ENCODE measurements around the gene TEKTIP1. TPM values are rescaled to one million over a fixed set of nuclear protein-coding genes. Genes with fewer than 3 reads are reported as not detected.

TEKTIP1 gene
- total and polyA plus RNA-seq, 2 donors from 2014 or later = 1.2 to 9.2 TPM

DNA sequence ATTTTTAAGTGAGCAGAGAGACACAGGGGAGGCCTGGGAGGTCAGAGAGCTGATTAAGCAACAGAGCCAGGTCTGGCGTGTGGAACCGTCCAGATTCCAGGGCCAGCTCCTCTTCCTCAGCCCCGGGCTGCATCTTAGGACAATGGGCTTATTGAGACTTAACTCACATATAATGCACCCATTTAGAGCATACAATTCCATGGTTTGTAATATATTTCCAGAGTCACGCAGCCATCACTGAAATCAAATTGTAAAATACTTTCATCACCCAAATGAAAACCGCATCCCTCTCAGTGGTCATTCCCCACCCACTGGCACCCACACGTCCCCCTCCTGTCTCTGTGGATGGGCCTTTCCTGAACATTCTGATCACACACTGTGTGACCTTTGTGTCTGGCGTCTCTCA lies 31.6 kb downstream of the TEKTIP1 start:
- Histone ChIP-seq H3K4me3 (ENCODE audit: low read length in 3 of 3) (no peak overlapping the region), H3K9ac (ENCODE audit: low read length in 3 of 3) (no peak overlapping the region), H3K27me3 (ENCODE audit: control insufficient read depth, insufficient read depth, low read length) (no peaks in the 10 kb centered on the region), H3K27ac (ENCODE audit: low read depth in 2 of 2, low read length in 2 of 2) (no peak overlapping the region), H3K9me3 (ENCODE audit: control insufficient read depth in 2 of 3, insufficient read depth in 1 of 3, low read length in 3 of 3) (no peaks in the 10 kb centered on the region), H3K4me1 (ENCODE audit: control insufficient read depth in 2 of 3, insufficient read depth in 2 of 3, low read depth in 1 of 3, low read length in 3 of 3) (peaks cover 0 to 4% (median 3%) of the 10 kb centered on the region in 3 donors), H3K36me3 (ENCODE audit: control insufficient read depth in 2 of 3, insufficient read depth in 3 of 3, low read length in 3 of 3) (peaks cover 0 to 2% (median 0%) of the 10 kb centered on the region in 3 donors)
- intact Hi-C loops (cut with DNase I) = no loop called here
- DNase-seq = no peak
- no peak for FAIRE-seq
- TF ChIP-seq, protein P1, sequence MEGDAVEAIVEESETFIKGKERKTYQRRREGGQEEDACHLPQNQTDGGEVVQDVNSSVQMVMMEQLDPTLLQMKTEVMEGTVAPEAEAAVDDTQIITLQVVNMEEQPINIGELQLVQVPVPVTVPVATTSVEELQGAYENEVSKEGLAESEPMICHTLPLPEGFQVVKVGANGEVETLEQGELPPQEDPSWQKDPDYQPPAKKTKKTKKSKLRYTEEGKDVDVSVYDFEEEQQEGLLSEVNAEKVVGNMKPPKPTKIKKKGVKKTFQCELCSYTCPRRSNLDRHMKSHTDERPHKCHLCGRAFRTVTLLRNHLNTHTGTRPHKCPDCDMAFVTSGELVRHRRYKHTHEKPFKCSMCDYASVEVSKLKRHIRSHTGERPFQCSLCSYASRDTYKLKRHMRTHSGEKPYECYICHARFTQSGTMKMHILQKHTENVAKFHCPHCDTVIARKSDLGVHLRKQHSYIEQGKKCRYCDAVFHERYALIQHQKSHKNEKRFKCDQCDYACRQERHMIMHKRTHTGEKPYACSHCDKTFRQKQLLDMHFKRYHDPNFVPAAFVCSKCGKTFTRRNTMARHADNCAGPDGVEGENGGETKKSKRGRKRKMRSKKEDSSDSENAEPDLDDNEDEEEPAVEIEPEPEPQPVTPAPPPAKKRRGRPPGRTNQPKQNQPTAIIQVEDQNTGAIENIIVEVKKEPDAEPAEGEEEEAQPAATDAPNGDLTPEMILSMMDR (IDR thresholded peaks at IDR 0.05; ENCODE audit: borderline replicate concordance, extremely low read depth, insufficient read depth) = no peak

DNA sequence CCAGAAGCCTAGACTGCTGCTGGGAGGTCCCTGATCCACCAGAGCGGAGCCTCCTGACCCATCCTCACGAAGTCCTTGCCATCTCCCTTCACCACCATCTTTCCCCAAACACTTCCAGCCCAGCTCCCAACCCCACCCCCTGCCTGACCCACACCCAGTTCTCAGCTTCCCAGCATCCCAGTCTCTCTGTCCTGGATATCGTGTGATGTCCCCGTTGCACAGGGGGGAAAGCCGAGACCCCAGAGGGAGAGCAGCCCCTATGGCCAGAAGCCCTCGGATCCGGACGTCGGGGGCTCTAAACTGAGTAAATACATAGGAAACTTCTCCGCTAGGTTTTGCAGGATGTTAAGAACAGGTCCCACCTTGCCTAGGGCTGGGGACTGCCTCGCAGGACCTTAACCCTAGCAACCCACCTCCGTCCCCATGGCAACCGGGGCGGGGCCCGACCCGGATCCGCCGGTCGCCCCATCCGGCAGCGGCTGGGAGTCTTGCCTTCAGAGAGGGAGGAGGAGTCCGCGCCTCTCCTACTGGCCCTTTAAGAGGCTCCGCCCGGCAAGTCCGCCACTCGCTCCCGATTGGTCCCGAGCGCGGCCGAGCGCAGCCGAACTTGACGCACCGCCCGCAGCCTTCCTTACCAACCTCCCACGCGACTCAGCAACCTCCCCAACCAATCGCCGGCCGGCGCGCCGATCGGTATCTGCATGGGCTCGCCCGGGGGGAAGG lies 33.3 kb downstream of the TEKTIP1 start:
- Histone ChIP-seq H3K4me3 (ENCODE audit: low read length in 3 of 3) (peak overlapping the region; percentile 60 to 74 (median 64)), H3K27ac (ENCODE audit: low read depth in 2 of 2, low read length in 2 of 2) (peak overlapping the region in 1 of 2 donors; percentile 37), H3K36me3 (ENCODE audit: control insufficient read depth in 2 of 3, insufficient read depth in 3 of 3, low read length in 3 of 3) (peaks cover 0 to 2% (median 0%) of the 10 kb centered on the region in 3 donors), H3K27me3 (ENCODE audit: control insufficient read depth, insufficient read depth, low read length) (no peaks in the 10 kb centered on the region), H3K9ac (ENCODE audit: low read length in 3 of 3) (peak overlapping the region; percentile 20 to 53 (median 29)), H3K9me3 (ENCODE audit: control insufficient read depth in 2 of 3, insufficient read depth in 1 of 3, low read length in 3 of 3) (no peaks in the 10 kb centered on the region), H3K4me1 (ENCODE audit: control insufficient read depth in 2 of 3, insufficient read depth in 2 of 3, low read depth in 1 of 3, low read length in 3 of 3) (peaks cover 0 to 4% (median 3%) of the 10 kb centered on the region in 3 donors)
- intact Hi-C loops (cut with DNase I) = no loop called here
- FAIRE-seq (peak; percentile 98), DNase-seq (peak; percentile 100)
- TF ChIP-seq, protein P1 (IDR thresholded peaks at IDR 0.05; ENCODE audit: borderline replicate concordance, extremely low read depth, insufficient read depth) = no peak

DNA sequence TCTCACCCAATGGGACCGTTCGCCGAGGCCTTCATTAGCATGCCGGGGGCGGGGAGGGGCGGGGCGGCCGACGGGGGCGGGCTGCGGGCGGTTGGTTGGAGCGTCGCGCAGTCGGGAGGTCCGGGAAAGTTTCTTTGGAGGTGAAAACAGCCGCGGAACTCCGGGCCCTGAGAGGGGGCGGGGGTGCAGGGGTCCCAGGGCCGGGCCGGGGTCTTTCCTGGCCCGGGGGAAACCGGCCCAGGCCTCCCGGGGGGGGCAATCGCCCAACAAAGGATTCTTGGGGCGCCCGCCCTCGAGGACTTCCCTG lies 33.8 kb downstream of the TEKTIP1 start, which contains the start of gene HMG20B:
Gene HMG20B, plus strand, starts transcription at position 90 of the 307 bp plus-strand sequence. CDS start 366 bp downstream, outside the sequence.
- Histone ChIP-seq H3K27me3 (ENCODE audit: control insufficient read depth, insufficient read depth, low read length) (no peaks in the 10 kb centered on the region), H3K36me3 (ENCODE audit: control insufficient read depth in 2 of 3, insufficient read depth in 3 of 3, low read length in 3 of 3) (peaks cover 0 to 2% (median 0%) of the 10 kb centered on the region in 3 donors), H3K27ac (ENCODE audit: low read depth in 2 of 2, low read length in 2 of 2) (peak within 1 kb of the TSS in 1 of 2 donors; percentile 37), H3K4me1 (ENCODE audit: control insufficient read depth in 2 of 3, insufficient read depth in 2 of 3, low read depth in 1 of 3, low read length in 3 of 3) (peaks cover 0 to 4% (median 3%) of the 10 kb centered on the region in 3 donors), H3K9ac (ENCODE audit: low read length in 3 of 3) (peak within 1 kb of the TSS; percentile 20 to 65 (median 32)), H3K4me3 (ENCODE audit: low read length in 3 of 3) (peak within 1 kb of the TSS; percentile 60 to 76 (median 70)), H3K9me3 (ENCODE audit: control insufficient read depth in 2 of 3, insufficient read depth in 1 of 3, low read length in 3 of 3) (no peaks in the 10 kb centered on the region)
- TF ChIP-seq, protein P1 (IDR thresholded peaks at IDR 0.05; ENCODE audit: borderline replicate concordance, extremely low read depth, insufficient read depth) = no peak
- DNase-seq = no peak
- FAIRE-seq = no peak
- intact Hi-C loops (cut with DNase I) = no loop called here

Data from kidney (tissue), 14 donors.